Activated CD8-positive, alpha-beta memory T cell treated with anti-CD3 and anti-CD28 coated beads for 36 hours (primary cell): Measurements from ENCODE around the gene ACVR1B. TPM values are rescaled to one million over a fixed set of nuclear protein-coding genes. Genes with fewer than 3 reads are reported as not detected.

Experiments used
- CTCF ChIA-PET: fragments of 350-600 bp; sonication (Branson Sonifier 250); formaldehyde crosslinking; loops from one replicate; lab custom pipeline; 2021; ENCODE audit warnings: antibody characterized with exemption; lab: Charles Lee
- POLR2A ChIA-PET: fragments of 350-600 bp; sonication (Branson Sonifier 250); formaldehyde crosslinking; loops from one replicate; lab custom pipeline; 2021; ENCODE audit warnings: antibody characterized with exemption; lab: Charles Lee
- total RNA-seq, 2 experiments: library from RNA; stranded (reverse); gene quantifications; one replicate each; pipeline ENCODE4 v1.2.3, GENCODE V29; 2021

ACVR1B gene
- total RNA-seq, 2 experiments from 2014 or later = 9.9 to 10.8 TPM

GRCh38 chr12:52007158-52007921, 55.8 kb downstream of the ACVR1B start:
- ChIA-PET POLR2A (interaction anchor here (0.5 to 2.4 kb wide), 11 partner anchors 10 to 1472 kb away, joined by 3 to 9 read pairs (median 4); partner anchors contain the start of gene ATG101), CTCF (interaction anchor here (1.0 to 13.5 kb wide), 3 partner anchors 14 to 109 kb away, joined by 3 to 157 read pairs (median 11); no protein-coding TSS in a partner anchor)

- ChIA-PET CTCF (interaction anchor here (0.6 to 13.5 kb wide), 2 partner anchors 15 to 18 kb away, joined by 3 to 157 read pairs; no protein-coding TSS in a partner anchor), POLR2A (interaction anchor here (0.9 to 2.4 kb wide), 3 partner anchors 13 to 63 kb away, joined by 3 to 8 read pairs (median 4); partner anchors contain the start of gene ATG101)
Observed at GRCh38 chr12:52007982-52008510, 56.5 kb downstream of the ACVR1B start.

GRCh38 chr12:52009081-52009751, 57.7 kb downstream of the ACVR1B start:
- ChIA-PET CTCF (interaction anchor here (13.5 kb wide), 1 partner anchor 14 kb away, joined by 157 read pairs; no protein-coding TSS in a partner anchor), POLR2A (no interaction called here)

- ChIA-PET POLR2A (no interaction called here), CTCF (interaction anchor here (13.5 kb wide), 1 partner anchor 13 kb away, joined by 157 read pairs; no protein-coding TSS in a partner anchor)
Observed at GRCh38 chr12:52010152-52010622, 58.7 kb downstream of the ACVR1B start.

GRCh38 chr12:52010692-52011601, 59.4 kb downstream of the ACVR1B start:
- ChIA-PET POLR2A (no interaction called here), CTCF (interaction anchor here (13.5 kb wide), 1 partner anchor 13 kb away, joined by 157 read pairs; no protein-coding TSS in a partner anchor)

- POLR2A ChIA-PET = no interaction called here
Observed at GRCh38 chr12:52011602-52012214, 60.2 kb downstream of the ACVR1B start.

GRCh38 chr12:52013626-52014310, 62.3 kb downstream of the ACVR1B start:
- ChIA-PET POLR2A (no interaction called here), CTCF (interaction anchor here (13.5 kb wide), 1 partner anchor 10 kb away, joined by 157 read pairs; no protein-coding TSS in a partner anchor)

More at GRCh38 chr12:52011602-52012214, 60.2 kb downstream of the ACVR1B start:
- CTCF ChIA-PET = interaction anchor here (13.5 kb wide), 1 partner anchor 12 kb away, joined by 157 read pairs; no protein-coding TSS in a partner anchor

GRCh38 chr12:52014567-52015530, 63.4 kb downstream of the ACVR1B start:
- ChIA-PET CTCF (interaction anchor here (1.0 to 13.5 kb wide), 4 partner anchors 9 to 23 kb away, joined by 3 to 162 read pairs (median 82); no protein-coding TSS in a partner anchor), POLR2A (no interaction called here)

- POLR2A ChIA-PET = no interaction called here
Observed at GRCh38 chr12:52015532-52016041, 64.1 kb downstream of the ACVR1B start.

GRCh38 chr12:52018433-52019112, 67.1 kb downstream of the ACVR1B start:
- CTCF ChIA-PET = interaction anchor here (0.6 to 16.9 kb wide), 4 partner anchors 9 to 54 kb away, joined by 4 to 392 read pairs (median 83); partner anchors contain the start of genes ATG101 and SMIM41
- POLR2A ChIA-PET = interaction anchor here (1.5 kb wide), 1 partner anchor 14 kb away, joined by 4 read pairs; no protein-coding TSS in a partner anchor

More at GRCh38 chr12:52015532-52016041, 64.1 kb downstream of the ACVR1B start:
- CTCF ChIA-PET = interaction anchor here (1.0 to 12.4 kb wide), 3 partner anchors 10 to 24 kb away, joined by 3 to 162 read pairs (median 7); no protein-coding TSS in a partner anchor

GRCh38 chr12:52019113-52019770, 67.7 kb downstream of the ACVR1B start:
- ChIA-PET POLR2A (no interaction called here), CTCF (interaction anchor here (0.6 to 16.9 kb wide), 6 partner anchors 9 to 101 kb away, joined by 4 to 392 read pairs (median 126); partner anchors contain the start of genes ATG101, SMIM41 and TAMALIN)

- ChIA-PET POLR2A (interaction anchor here (1.0 to 1.3 kb wide), 3 partner anchors 13 to 39 kb away, joined by 4 to 5 read pairs (median 4); no protein-coding TSS in a partner anchor), CTCF (interaction anchor here (0.8 to 16.9 kb wide), 11 partner anchors 13 to 100 kb away, joined by 3 to 392 read pairs (median 39); partner anchors contain the start of genes ATG101, NR4A1, SMIM41 and TAMALIN)
Observed at GRCh38 chr12:52020539-52021336, 69.2 kb downstream of the ACVR1B start.

GRCh38 chr12:52022841-52023181, 71.3 kb downstream of the ACVR1B start:
- POLR2A ChIA-PET = interaction anchor here (1.8 to 2.1 kb wide), 2 partner anchors 16 to 30 kb away, joined by 4 to 9 read pairs; partner anchors contain the start of gene TAMALIN

More at GRCh38 chr12:52022841-52023181, 71.3 kb downstream of the ACVR1B start:
- CTCF ChIA-PET = interaction anchor here (0.6 to 16.9 kb wide), 14 partner anchors 14 to 147 kb away, joined by 3 to 392 read pairs (median 28); partner anchors contain the start of genes ATG101, NR4A1, SMIM41 and TAMALIN
